ENCODE measurements around the gene NRGN.

Gene NRGN

GRCh38 chr11:124793466-124794278 is 53.9 kb downstream of the NRGN start:
- TF ChIP-seq CTCF (IDR thresholded peaks at IDR 0.05; ENCODE audit: low read depth, low read length, missing control alignments), result peak; percentile 76
- in situ Hi-C loops (cut with HindIII; ENCODE audit: low sequenced_read_pairs), result no loop called here
- H3K4me3 ChIP-seq (ENCODE audit: low read depth, low read length), result no peak overlapping the region
- peak; percentile 23 for DNase-seq (ENCODE audit: low read depth)

- no peak overlapping the region for H3K4me3 ChIP-seq (ENCODE audit: low read depth, low read length)
- in situ Hi-C loops (cut with HindIII; ENCODE audit: low sequenced_read_pairs), result no loop called here
- DNase-seq (ENCODE audit: low read depth), result no peak
- TF ChIP-seq CTCF (IDR thresholded peaks at IDR 0.05; ENCODE audit: low read depth, low read length, missing control alignments), result no peak
Measured at GRCh38 chr11:124796312-124796711, 56.6 kb downstream of the NRGN start.
